Measurements from ENCODE around the gene KLRC3.
"Not testable (repeated sequence)": the region's sequence is repeated elsewhere in the genome, so short reads cannot be mapped to it uniquely, and the experiment has no call there.

KLRC3 gene

DNA sequence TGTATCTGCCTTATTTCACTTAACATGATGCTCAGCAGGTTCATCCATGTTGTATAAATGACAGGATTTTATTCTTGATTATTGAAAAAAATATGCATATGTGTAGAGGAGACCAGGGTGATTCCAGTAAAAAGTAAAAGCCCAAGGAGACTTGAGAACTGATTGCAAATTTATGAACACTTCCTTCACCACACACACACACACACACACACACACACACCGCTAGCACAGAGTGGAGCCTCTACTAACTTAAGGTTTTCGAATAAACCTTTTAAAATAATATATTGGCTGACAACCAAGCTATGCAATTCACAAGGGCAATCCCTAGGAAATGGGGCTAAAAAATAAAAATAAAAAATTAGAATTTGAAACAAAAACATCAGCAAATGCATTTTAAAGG is 22.2 kb downstream of the KLRC3 start:
- DNase-seq: no peak

GRCh38 chr12:10397296-10397695 is 23.1 kb downstream of the KLRC3 start:
- no peak for DNase-seq

GRCh38 chr12:10396176-10396575 is 24.2 kb downstream of the KLRC3 start:
- DNase-seq: not testable (repeated sequence)

DNA sequence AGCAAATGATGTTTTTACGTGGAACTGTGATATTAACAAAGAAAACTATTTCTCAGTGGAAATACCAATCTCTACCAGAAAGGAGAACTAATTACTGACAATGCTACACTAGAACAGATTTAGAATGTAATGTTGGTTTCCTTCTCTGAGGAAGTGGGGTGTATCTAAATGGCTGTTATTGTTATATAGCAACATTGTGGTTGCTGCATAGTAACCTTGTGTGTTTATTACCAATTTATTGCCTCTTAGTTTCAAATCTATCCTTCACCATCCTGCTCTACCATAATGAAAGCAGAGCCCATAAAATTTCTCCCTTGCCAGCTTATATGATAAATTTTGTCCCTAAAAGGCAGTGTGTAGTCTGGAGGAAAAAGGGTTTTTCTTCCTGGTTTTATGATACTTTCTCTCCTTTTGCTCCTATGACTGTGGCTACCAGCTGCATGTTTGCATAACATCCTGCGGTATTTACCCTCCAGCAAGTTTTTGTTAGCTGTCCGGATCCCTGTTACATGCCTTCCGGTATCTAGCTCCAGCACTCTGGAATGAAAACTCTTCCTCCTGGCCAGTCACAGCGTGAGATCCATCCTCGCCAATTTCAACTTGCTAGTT is 24.9 kb downstream of the KLRC3 start:
- DNase-seq: peak in 1 of 2 experiments; percentile 3

- not testable (repeated sequence) for DNase-seq
Observed at GRCh38 chr12:10394531-10395152, 25.8 kb downstream of the KLRC3 start.

- DNase-seq: no peak
Observed at GRCh38 chr12:10393291-10393690, 27.1 kb downstream of the KLRC3 start.

DNA sequence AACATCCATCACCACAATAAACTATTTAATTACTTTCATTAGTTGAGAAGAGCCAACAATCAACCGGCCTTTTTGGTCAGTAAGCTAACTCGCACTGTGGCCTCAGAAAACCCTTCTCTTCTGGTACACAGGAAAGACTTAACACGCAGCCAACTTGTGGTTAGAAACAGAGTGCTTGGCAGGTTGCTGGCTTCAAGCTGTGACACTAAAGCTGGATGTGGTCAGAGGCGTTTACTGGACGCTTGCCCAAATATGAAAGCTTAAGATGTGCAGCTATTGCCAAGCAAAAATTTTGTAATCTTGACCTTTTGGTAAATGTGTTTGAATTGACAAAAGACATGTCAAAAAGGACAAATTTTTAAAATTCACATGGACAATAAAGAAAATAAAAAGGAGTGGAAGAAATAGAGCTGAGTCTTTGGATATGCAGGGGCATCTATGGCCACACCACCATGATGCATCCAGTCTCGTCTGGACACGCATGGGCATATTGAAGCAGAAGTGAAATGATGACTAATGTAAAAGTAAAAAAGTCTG is 27.9 kb downstream of the KLRC3 start:
- peak in 1 of 2 experiments; percentile 6 for DNase-seq

- DNase-seq: not testable (repeated sequence)
Observed at GRCh38 chr12:10390991-10391390, 29.4 kb downstream of the KLRC3 start.

GRCh38 chr12:10389904-10390303 is 30.5 kb downstream of the KLRC3 start, which contains the start of gene KLRK1:
KLRK1 (minus strand) TSS chr12:10390041; CDS start chr12:10388810, 1,231 bp downstream.
- DNase-seq: no peak

DNA sequence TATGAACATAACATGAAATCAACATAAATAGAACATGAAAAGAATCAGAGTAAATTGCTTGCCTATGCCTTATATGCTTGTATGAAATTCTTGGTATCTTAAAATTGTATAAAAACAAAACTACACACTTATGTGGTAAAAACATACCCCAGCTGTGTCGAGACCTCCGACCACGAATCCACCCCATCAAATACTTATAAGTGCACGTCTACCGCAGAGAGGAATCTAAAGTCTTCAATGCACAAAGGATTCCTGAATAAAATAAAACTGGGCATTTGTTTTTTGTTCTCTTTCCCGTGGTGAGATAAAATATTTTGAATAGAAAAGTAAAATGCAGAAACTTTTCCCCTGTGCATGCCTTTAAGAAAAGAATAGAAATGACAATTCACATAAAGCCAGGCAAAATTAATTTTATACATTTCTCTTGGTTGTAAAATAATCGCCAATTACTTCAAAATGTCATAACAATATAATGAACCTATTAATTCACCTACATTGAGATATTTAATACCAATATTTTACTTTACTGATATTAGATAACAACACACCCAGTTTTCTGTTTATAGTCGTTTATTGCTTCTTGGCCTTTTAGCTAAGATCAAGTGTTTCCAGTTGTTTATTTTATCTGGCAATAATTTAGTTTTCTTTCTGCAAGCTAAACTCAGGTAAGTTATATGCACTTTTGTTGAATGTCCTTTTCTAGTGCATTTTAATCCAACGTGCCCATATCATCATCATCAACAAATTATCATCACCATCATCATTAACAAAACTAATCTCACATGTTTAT is 31.6 kb downstream of the KLRC3 start:
- no peak for DNase-seq

- not testable (repeated sequence) for DNase-seq
Observed at GRCh38 chr12:10387498-10387897, 32.9 kb downstream of the KLRC3 start.

- DNase-seq: no peak
Observed at GRCh38 chr12:10386857-10387256, 33.5 kb downstream of the KLRC3 start.

DNA sequence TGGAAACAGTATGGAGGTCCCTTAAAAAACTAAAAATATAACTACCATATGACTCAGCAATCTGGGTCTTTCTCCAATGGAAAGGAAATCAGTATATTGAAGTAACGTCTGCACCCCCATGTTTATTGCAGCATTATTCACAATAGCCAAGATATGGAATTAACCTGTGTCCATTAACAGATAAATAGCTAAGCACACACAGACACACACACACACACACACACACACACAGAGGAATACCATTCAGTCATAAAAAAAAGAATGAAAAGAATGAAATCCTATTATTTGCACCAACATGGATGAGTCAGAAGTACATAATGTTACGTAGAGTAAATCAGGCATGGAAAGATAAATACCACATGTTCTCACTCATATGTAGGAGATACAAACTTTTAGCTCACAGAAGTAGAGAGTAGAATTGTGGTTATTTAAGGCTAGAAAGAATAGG is 35.2 kb downstream of the KLRC3 start:
- DNase-seq: no peak

GRCh38 chr12:10384191-10384590 is 36.2 kb downstream of the KLRC3 start:
- no peak for DNase-seq

DNA sequence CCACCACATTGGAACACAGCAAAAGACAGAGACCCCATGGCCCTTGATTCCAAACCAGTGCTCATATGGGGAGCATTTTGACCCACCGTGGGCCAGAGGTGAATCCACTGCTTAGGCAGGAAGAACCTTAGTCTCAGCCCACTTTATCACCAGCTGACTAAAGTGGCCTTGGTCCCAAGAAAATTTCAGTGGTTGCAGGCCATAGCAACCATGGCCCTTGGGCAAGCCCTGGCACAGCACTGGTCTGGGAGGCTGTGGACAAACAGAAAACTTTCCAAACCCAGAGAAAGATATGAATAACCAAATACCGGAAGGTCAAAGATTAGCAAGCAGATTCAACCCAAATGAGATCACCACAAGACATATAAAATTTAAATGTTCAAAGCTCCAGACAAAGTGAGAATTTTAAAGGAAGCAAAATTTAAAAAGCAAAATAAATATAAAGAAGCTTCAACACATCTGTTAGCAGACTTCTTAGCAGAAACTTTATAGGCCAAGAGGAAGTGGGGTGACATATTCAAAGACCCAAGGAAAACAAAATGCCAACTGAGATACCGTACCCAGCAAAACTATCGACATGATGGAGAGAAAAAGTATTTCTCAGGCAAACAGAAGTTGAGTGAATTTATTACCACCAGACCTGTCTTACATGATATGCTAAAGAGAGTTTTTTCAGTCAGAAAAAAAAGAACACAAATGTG is 38.3 kb downstream of the KLRC3 start:
- no peak for DNase-seq

DNA sequence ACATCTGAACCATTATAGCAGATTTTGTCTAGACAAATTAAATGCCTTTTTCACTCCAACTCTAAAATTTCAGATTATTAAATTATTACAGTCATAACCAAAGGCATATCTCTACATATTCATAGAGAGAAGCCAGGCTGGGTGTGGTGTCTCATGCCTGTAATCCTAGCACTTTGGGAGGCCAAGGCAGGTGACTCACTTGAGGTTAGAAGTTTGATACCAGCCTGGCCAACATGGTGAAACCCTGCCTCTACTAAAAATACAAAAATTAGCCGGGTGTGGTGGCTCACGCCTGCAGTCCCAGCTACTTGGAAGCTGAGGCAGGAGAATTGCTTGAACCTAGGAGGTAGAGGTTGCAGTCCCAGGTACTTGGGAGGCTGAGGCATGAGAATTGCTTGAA is 41.7 kb downstream of the KLRC3 start:
- DNase-seq: not testable (repeated sequence)

DNA sequence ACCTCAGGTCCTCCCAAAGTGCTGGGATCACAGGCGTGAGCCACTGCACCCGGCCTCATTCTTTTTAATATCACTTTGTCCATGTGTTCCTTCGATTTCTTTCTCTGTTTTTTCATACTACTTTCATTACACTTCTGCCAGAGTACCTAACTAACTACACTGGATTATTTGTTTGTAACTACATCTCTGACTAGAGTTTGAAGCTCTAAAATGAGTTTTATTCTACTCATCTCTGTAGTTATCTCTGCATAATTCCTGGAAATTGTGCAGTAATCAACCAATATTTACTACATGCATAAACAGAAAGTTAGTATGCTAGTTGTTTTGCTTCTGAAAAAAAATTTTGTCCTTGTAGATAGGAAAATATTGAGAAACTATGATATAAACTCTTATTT is 45.8 kb downstream of the KLRC3 start:
- no peak for DNase-seq

- DNase-seq: no peak
Observed at GRCh38 chr12:10372559-10372958, 47.8 kb downstream of the KLRC3 start.

DNA sequence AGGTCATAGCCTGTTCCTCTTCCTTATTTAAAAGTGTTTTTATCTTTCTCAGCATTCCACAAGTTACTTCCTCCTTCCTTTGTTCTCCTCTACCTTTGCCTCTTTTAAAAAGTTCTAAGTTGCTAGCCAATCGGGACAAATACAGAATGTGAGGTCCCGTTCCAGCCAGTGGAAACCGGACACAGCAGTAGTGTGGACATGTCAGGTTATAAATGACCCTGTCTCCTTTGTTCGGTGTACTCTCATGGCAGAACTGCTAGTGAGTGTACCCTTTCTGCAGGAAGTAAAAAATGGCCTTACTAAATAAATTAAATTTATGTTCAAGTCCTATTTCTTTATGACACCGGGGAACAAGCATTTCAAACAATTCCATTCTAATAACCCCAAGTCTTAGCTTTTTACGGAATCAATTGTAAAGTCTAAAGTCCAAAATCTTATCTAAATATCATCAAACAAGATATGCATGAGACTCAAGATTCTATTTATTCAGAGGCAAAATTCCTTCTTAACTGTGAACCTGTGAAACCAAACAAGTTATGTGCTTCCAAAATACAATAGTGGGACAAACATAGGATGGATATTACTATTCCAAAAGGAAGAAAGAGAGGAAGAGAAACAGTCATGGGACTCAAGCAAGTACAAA is 48.4 kb downstream of the KLRC3 start:
- not testable (repeated sequence) for DNase-seq

GRCh38 chr12:10369557-10370415 is 50.6 kb downstream of the KLRC3 start:
- no peak for DNase-seq

Measured in Kasumi-1 (cell line).